Activated T-helper 1 cell treated with Interleukin-2 at 50 U/mL for 16 hours (primary cell): ENCODE results near the gene LRRC37A3.
"Not testable (repeated sequence)": the region's sequence is repeated elsewhere in the genome, so short reads cannot be mapped to it uniquely, and the experiment has no call there.

Experiments used
- DNase-seq: peaks from one replicate; pipeline ENCODE4 v3.0.0-alpha.2; 2020; ENCODE audit warnings: low read depth

LRRC37A3 gene

DNA sequence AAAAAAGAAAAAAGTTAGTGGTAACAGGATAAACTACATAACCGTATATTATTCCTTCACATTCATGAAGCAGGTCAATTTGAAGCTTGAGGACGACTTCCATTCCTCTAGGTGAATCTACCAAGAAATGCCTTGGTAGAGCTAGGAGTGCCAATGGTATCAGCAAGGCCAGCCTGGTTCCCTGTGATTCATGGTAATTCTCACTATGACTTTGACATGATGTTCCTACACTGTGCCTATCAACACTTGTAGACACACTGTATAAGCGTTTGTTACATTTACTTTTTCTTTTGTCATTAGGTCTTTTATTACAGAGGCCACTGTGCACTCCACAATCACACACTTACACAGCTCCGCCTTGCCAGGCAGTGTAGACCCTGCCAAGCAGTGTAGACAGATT, 7.2 kb upstream of the LRRC37A3 start:
- not testable (repeated sequence) for DNase-seq

GRCh38 chr17:64925244-64925643, 6.0 kb upstream of the LRRC37A3 start:
- DNase-seq, result not testable (repeated sequence)

DNA sequence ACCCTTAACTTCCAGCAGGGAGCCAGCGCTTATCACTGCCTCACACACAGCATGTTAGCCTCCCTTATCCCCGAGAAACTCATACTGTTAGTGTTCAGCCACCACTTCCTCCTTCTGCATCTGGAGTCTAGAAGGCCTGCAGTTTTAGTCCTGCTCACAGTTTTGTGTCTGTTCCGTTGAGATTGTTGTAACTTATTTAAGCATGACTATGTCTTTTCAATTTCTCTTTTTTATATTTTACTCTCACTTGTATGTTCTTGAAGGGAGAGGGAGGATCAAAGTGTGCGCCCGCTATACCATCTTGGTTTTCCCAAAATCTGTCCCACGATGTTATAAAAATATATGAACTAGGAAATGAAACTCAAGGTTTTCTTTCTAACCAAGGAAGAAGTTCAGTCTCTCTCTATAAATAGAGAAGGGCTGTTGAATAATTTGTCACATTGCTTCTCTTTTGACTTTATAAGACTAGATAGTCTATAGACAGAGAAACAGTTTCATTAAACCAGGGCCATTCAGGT, 3.8 kb upstream of the LRRC37A3 start:
- not testable (repeated sequence) for DNase-seq

GRCh38 chr17:64920419-64921172, 1.3 kb upstream of the LRRC37A3 start:
- no peak for DNase-seq

DNA sequence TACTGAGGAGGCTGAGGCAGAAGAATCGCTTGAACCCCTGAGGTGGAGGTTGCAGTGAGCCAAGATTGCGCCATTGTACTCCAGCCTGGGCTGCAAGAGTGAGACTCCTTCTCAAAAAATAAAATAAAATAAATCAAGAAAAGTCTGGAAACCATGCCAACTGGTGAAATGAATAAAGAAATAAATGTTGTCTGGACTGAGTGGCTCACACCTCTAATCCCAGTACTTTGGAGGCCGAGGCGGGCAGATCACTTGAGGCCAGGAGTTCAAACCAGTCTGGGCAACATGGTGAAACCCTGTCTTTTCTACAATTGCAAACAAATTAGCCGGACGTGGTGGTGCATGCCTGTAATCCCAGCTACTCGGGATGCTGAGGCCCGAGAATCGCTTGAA, 744 bp upstream of the LRRC37A3 start:
- DNase-seq, result no peak

GRCh38 chr17:64918842-64919288, 413 bp downstream of the LRRC37A3 start:
- peak; percentile 36 for DNase-seq

DNA sequence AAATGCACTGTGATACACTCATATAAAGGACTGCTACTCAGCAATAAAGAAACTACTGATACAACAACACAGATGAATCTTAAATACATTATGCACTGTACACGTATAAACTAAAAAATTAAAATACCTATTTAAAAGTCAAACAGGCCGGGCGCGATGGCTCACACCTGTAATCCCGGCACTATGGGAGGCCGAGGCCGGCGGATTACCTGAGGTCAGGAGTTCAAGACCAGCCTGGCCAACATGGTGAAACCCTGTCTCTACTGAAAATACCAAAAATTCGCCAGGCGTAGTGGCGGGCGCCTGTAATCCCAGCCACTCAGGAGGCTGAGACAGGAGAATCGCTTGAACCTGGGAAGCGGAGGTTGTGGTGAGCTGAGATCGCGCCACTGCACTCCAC, 1.7 kb downstream of the LRRC37A3 start:
- not testable (repeated sequence) for DNase-seq

DNA sequence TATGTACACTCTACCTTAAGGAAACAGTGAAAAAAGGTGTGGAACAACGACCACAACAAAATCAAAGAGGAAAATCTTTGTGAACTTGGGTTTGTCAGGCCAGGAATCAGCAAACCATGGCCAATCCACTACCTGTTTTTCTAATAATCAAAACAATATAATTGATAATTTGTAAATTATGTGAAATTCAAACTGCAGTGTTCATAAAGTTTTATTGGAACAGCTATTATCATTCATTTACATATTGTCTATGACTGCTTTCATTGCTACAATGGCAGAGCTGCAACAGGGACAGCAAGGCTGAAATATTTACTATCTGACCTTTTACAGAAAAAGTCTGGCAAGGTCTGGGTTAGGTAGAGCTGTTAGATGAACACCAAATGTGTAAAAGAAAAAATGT, 4.0 kb downstream of the LRRC37A3 start:
- not testable (repeated sequence) for DNase-seq

DNA sequence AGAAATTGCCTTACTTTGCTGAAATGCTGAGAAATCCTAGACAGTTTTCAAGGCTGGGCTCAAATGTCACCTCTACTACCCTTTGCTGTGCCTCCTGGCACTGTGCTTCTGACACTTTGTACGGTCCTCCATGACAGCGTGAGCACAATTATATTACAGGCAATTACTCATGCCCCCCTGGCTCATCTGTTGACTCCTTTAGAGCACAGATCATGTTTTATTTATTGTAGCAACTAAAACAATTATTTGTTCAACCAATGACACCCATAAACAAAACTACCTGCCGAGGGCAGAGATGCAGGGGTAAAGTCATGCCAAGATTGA, 9.1 kb downstream of the LRRC37A3 start:
- not testable (repeated sequence) for DNase-seq

DNA sequence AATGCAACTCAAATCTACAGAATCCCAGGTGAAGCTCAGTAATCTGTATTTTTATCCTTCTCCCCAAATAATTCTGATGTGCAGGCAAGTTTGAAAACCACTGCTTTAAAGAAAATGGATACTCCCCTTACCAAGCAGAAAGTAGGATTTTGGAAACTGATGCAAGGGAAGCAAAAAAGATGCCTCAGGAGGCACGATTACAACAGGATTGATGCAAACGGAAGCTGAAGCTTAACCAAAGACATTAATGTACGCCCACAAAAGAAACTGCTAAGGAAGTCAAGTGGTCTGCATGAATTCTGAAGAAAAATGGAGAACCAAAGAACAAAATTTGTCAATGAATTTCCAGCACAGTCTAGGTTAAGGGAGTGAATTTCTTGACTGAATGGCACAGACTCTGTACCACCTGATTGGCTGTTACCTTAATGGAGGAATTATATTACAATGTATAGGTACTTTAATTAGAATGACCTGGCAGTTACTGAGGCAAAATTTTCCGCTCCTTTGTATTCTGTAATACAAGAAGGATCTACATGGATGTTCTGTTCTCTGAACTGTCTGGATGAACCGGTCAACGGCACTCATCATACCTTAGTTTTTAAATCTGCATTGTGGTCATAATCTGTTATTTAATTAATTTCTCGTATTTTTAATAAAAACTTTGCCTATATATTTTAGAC, 9.6 kb downstream of the LRRC37A3 start:
- not testable (repeated sequence) for DNase-seq

DNA sequence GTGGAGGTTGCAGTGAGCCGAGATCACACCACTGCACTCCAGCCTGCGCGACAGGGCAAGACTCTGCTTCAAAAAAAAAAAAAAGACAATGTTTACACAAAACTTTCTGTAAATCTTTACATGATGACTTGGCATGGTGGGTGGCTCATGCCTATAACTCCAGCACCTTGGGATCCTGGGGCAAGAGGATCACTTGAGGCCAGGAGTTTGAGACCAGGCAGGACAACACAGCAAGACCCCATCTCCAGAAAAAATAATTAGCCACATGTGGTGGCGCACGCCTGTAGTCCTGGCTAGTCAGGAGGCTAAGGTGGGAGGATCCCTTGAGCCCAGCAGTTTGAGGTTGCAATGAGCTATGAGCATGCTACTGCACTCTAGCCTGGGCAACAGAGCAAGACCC, 15.2 kb downstream of the LRRC37A3 start:
- DNase-seq, result not testable (repeated sequence)

GRCh38 chr17:64897136-64897535, 22.1 kb downstream of the LRRC37A3 start:
- DNase-seq, result not testable (repeated sequence)

DNA sequence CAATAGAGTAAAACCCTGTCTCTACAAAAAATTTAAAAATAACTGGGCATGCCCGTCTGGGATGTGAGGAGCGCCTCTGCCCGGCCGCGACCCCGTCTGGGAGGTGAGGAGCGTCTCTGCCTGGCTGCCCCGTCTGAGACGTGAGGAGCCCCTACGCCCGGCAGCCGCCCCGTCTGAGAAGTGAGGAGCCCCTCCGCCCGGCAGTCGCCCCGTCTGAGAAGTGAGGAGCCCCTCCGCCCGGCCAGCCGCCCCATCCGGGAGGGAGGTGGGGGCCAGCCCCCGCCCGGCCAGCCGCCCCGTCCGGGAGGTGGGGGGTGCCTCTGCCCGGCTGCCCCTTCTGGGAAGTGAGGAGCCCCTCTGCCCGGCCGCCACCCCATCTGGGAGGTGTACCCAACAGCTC, 45.1 kb downstream of the LRRC37A3 start:
- DNase-seq, result not testable (repeated sequence)

GRCh38 chr17:64847504-64848466, 71.5 kb downstream of the LRRC37A3 start:
- peak; percentile 51 for DNase-seq

- not testable (repeated sequence) for DNase-seq
Observed at GRCh38 chr17:64846892-64847291, 72.4 kb downstream of the LRRC37A3 start.

DNA sequence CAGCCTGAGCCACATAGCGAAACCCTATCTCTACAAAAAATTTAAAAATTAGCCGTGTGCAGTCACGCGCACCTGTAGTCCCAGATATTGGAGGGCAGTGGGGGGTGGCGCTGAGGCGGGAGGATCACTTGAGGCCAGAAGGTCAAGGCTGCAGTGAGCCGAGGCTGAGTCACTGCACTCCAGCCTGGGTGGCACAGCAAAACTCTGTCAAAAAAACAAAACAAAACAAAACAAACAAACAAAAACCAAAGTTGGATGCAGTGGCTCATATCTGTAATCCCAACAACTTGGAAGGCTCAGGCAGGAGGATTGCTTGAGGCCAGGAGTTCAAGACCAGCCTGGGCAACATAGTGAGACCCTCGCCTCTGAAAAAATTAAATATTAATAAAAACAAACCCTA, 75.4 kb downstream of the LRRC37A3 start:
- DNase-seq, result not testable (repeated sequence)

DNA sequence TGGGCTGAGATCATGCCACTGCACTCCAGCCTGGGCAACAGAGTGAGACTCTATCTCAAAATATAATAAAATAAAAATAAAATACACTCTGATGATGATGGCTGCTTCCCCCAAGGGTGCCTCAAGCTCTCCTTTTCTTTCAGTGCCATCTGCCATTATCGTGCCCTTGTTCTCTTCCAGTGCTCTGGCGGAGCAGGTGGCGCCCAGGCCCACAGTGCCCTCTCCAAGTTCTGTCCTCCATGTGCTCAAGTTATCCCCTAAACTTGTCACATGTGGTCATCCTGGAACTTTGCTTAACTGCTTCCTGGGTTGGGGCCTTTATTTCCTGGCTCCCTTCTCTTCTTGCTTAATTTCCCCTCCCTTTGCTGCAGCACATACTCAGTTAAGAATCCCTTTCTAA, 76.4 kb downstream of the LRRC37A3 start:
- DNase-seq, result not testable (repeated sequence)

GRCh38 chr17:64840960-64841359, 78.3 kb downstream of the LRRC37A3 start:
- DNase-seq, result not testable (repeated sequence)

DNA sequence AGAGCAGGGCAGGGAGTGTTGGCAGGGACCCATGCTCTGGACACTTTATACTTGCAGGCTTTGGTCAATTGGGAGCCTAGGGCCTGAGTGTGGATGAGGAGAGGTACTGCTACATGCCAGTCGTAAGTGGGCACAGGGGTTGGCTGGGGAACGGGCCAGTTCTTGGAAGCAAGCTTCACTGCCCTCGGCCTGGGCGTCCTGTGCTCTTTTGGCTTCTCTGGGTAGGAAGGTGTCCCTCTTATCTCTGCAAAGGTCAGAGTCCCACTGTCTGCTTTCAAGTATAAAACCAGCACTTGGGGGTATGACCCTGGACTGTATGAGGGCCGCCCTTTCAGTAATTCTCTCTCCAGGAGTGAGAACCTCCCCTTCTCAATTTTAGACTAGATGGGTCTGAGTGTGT, 80.8 kb downstream of the LRRC37A3 start:
- DNase-seq, result not testable (repeated sequence)

- peak; percentile 82 for DNase-seq
Observed at GRCh38 chr17:64837018-64837761, 82.1 kb downstream of the LRRC37A3 start.

GRCh38 chr17:64836623-64837017, 82.7 kb downstream of the LRRC37A3 start:
- not testable (repeated sequence) for DNase-seq
